Measurements from ENCODE around the gene GOLT1A.

The GOLT1A gene

GRCh38 chr1:204221271-204221670 is 7.5 kb upstream of the GOLT1A start:
- DNase-seq (ENCODE audit: low read depth in 4 of 4, low spot score in 1 of 4), result no peak

GRCh38 chr1:204219971-204220616 is 6.3 kb upstream of the GOLT1A start:
- no peak for DNase-seq (ENCODE audit: low read depth in 4 of 4, low spot score in 1 of 4)

- DNase-seq (ENCODE audit: low read depth in 4 of 4, low spot score in 1 of 4), result no peak
These were observed 4.8 kb upstream of the GOLT1A start for GRCh38 chr1:204218552-204218951.

GRCh38 chr1:204217648-204218000 is 3.8 kb upstream of the GOLT1A start:
- DNase-seq (ENCODE audit: low read depth in 4 of 4, low spot score in 1 of 4), result no peak

- DNase-seq (ENCODE audit: low read depth in 4 of 4, low spot score in 1 of 4), result no peak
These were observed 3.3 kb upstream of the GOLT1A start for GRCh38 chr1:204216880-204217647.

DNA sequence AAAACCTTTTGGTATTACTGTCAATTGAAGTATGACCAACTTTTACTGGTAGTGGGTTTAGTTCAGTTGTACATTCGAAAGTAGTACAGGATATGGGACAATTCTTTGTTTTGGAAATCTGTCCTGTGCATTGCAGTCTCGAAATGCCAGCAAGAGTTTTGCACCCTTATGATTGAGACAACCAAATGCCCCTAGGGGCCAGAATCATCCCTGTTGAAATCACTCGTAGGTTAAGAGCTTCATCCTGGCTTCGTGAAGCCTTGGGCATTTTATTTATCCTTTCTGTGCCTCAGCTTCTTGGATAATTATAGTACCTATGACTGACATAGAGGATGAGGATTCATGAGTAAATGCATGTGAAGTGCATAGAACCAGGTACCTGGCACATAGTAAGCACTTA is 2.4 kb upstream of the GOLT1A start:
- DNase-seq (ENCODE audit: low read depth in 4 of 4, low spot score in 1 of 4), result no peak

DNA sequence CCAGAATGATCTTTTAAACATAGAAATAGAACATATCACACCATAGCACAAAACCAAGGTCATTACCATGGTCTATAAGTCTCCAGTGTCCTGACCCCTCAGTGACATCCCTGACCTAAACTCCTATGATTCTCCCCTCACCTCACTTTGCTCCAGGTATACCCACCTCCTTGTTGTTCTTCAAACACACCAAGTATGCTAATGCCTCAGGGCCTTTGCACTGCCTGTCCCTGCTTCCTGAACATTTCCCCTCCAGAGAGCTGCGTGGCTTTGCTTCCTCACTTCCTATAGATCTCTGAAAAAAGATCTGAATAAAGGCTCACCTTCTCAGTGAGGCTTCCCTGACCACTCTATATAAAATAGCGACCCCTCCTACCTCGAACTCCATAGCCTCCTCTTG is 1.1 kb downstream of the GOLT1A start:
- DNase-seq (ENCODE audit: low read depth in 4 of 4, low spot score in 1 of 4), result no peak

- DNase-seq (ENCODE audit: low read depth in 4 of 4, low spot score in 1 of 4), result no peak
These were observed 2.7 kb downstream of the GOLT1A start for GRCh38 chr1:204211046-204211445.

- peak; percentile 59 to 74 (median 66) for DNase-seq (ENCODE audit: low read depth in 4 of 4, low spot score in 1 of 4)
These were observed 6.6 kb downstream of the GOLT1A start for GRCh38 chr1:204207136-204207616.

GRCh38 chr1:204206121-204206520 is 7.7 kb downstream of the GOLT1A start:
- no peak for DNase-seq (ENCODE audit: low read depth in 4 of 4, low spot score in 1 of 4)

GRCh38 chr1:204205486-204205885 is 8.3 kb downstream of the GOLT1A start:
- no peak for DNase-seq (ENCODE audit: low read depth in 4 of 4, low spot score in 1 of 4)

DNA sequence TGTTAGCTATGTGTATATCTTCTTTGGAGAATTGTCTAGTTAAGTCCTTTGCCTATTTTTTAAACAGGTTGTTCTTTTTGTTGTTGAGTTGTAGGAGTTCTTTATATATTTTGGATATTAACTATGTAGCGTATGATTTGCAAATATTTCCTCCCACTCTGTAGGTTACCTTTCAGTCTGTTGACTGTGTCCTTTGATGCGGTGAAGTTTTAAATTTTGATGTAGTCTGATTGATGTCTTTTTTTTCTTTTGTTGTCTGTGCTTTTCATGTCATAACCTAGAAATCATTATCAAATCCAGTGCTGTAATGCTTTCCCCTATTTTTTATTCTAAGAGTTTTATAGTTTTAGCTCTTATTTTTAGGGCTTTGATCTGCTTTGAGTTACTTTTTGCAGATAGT is 8.8 kb downstream of the GOLT1A start:
- DNase-seq (ENCODE audit: low read depth in 4 of 4, low spot score in 1 of 4), result no peak

GRCh38 chr1:204203206-204203767 is 10.5 kb downstream of the GOLT1A start:
- no peak for DNase-seq (ENCODE audit: low read depth in 4 of 4, low spot score in 1 of 4)

GRCh38 chr1:204202481-204202880 is 11.3 kb downstream of the GOLT1A start:
- DNase-seq (ENCODE audit: low read depth in 4 of 4, low spot score in 1 of 4), result no peak

GRCh38 chr1:204201348-204202040 is 12.3 kb downstream of the GOLT1A start:
- no peak for DNase-seq (ENCODE audit: low read depth in 4 of 4, low spot score in 1 of 4)

DNA sequence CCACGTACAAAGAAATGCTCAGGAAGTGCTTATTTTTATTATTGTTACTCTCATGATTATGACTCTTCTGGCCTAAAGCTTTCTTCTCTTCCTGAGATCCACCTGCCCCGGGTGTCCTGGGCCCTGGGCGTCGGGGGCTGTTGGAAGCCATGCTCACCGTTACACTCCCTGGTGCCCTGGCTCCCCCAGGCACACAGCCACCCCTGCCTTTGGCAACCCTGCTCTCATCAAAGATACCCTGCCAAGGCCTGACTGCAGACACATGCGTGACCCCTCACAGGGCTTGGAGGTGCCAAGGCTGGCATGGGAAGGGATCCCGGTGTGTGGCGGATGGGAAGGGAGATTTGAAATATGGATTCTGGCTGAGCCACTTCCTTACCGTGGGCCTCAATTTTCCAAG is 14.2 kb downstream of the GOLT1A start:
- DNase-seq (ENCODE audit: low read depth in 4 of 4, low spot score in 1 of 4), result no peak

DNA sequence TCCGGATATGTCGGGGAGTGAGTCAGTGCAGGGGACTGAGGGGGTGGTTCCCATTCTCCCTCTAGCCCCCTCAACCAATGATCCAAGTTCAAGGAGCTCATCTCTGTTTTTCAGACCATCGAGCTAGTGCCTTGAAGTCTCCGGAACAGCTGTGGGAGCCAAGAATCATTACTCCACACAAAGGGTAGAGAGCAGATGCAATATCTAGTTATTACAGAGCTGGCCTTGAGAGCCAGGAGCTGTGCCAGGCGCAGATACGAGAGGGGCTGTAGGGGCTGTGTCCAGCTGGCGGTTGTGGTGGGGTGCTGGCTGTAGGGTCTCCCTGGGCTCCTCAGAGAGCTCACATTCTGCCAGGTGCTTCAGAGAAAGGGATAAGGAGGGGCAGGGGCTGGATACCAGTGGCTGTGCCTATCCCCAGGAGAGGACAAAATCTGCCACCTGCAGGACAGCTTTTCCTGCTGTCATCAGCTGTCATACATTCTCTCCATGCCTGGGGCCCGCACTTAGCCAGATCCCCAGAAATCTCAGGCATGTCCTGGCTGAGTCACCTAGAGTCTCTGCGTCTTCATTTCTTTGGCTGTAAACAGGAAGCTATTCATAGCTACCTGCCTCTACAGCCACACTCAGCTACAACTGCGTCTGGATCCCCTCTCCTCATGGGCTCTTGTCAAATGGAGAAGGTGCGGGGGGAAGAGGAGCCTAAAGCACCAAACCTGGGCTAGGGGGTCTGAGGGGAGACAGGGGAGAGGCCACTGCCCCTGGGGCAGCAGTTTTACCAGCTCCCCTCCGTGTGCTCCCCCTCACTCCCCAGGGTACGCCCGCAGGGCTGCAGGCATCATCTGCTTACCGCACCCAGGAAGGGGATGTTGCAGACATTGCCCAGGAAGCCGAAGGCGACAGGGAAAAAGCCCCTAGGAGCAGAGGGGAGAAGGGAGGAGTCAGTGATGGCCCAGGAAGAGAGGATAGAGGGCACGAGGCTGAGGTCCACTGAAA is 15.1 kb downstream of the GOLT1A start:
- DNase-seq (ENCODE audit: low read depth in 4 of 4, low spot score in 1 of 4), result no peak

GRCh38 chr1:204197068-204197467 is 16.7 kb downstream of the GOLT1A start:
- no peak for DNase-seq (ENCODE audit: low read depth in 4 of 4, low spot score in 1 of 4)

DNA sequence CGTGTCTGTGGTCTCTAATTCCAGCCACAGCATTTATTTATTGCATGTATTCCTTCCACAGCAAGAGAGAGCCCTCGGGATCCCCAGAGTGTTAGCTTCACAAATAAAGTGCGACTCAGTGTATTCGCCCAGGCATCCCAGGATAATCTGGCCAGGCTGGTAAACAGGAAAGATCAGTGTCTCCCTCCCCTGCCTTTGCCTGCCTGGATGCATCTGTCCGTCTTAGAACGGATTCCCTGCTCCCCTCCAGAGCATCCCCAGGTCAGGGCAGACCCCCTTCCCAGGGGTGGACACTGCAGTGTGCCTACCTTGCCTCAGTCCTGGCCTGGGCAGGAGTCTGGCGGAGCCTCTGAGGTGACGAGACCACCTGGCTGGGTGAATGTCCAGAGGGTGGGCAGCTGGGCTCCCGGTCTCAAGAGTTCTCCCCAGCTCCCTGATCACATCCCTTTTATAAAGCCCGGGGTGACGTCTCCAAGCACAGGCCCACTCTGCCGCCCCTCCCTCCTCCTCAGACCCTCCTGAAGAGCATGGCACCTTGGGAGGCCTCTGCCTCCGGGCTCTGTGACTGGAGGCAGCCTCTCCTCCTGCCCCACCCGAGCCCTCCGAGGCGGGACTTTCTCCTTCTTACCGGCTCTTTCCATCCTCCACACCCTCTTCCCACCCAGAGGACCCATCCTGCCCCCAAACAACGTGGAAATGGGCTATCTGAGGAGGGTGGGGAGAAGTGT is 17.6 kb downstream of the GOLT1A start, which contains the start of gene KISS1:
Gene KISS1, minus strand, starts transcription at position 424 of the 728 bp plus-strand sequence. CDS start 3,615 bp downstream, outside the sequence.
- DNase-seq (ENCODE audit: low read depth in 4 of 4, low spot score in 1 of 4), result no peak

- DNase-seq (ENCODE audit: low read depth in 4 of 4, low spot score in 1 of 4), result no peak
These were observed 19.0 kb downstream of the GOLT1A start for GRCh38 chr1:204194771-204195170.
